ENCODE measurements around the gene STEEP1. TPM values are rescaled to one million over a fixed set of nuclear protein-coding genes. Genes with fewer than 3 reads are reported as not detected.
A peak's percentile ranks its signal among the peaks of the same experiment; 100 is the strongest.

The STEEP1 gene
- total RNA-seq, 2 donors from 2014 or later, result 17.4 to 17.8 TPM

GRCh38 chrX:119489212-119490074 lies 75.8 kb downstream of the STEEP1 start:
- Histone ChIP-seq H3K27ac (no peak overlapping the region), H3K36me3 (no peaks in the 10 kb centered on the region), H3K4me1 (no peaks in the 10 kb centered on the region), H3K9me3 (no peaks in the 10 kb centered on the region), H3K4me3 (no peak overlapping the region), H3K27me3 (no peaks in the 10 kb centered on the region)
- no peak for TF ChIP-seq CTCF (IDR thresholded peaks at IDR 0.05)
- DNase-seq (ENCODE audit: low spot score), result no peak

GRCh38 chrX:119488749-119489148 lies 76.5 kb downstream of the STEEP1 start:
- no peaks in the 10 kb centered on the region for H3K9me3 ChIP-seq
- TF ChIP-seq CTCF (IDR thresholded peaks at IDR 0.05), result peak; percentile 42 to 69
- no peak overlapping the region for H3K4me3 ChIP-seq
- no peak for DNase-seq (ENCODE audit: low spot score)
- no peaks in the 10 kb centered on the region for H3K36me3 ChIP-seq
- H3K27ac ChIP-seq, result no peak overlapping the region
- no peaks in the 10 kb centered on the region for H3K27me3 ChIP-seq
- H3K4me1 ChIP-seq, result no peaks in the 10 kb centered on the region

Other genes with a start within 250 kb of the STEEP1 start
- gene SLC25A43, start 166.1 kb downstream of the STEEP1 start, total RNA-seq, result 1 to 10 TPM; 5.6 to 8.1 TPM
- gene SLC25A5, start 97.0 kb downstream of the STEEP1 start, total RNA-seq, result 100 to 1,000 TPM; 134 to 174 TPM
- gene UBE2A, start 9.2 kb upstream of the STEEP1 start, total RNA-seq, result 10 to 100 TPM; 30.2 to 31.9 TPM
- 1 to 10 TPM; 3.3 to 4.7 TPM for gene NKRF, start 41.0 kb upstream of the STEEP1 start, total RNA-seq
- 10 to 100 TPM; 14.1 to 16.4 TPM for gene SEPTIN6, start 127.8 kb upstream of the STEEP1 start, total RNA-seq
- gene SOWAHD, start 193.2 kb upstream of the STEEP1 start, total RNA-seq, result not detected
- 1,000 to 10,000 TPM; 1,432 to 3,550 TPM for gene RPL39, start 226.2 kb upstream of the STEEP1 start, total RNA-seq

Measured in right atrium auricular region (tissue), 2 donors.